HepG2 (cell line): ENCODE results near the gene DTNB. TPM values are rescaled to one million over a fixed set of nuclear protein-coding genes. Genes with fewer than 3 reads are reported as not detected.

Experiments
- ATAC-seq: fragments of 200-7000 bp; cut with Tn5 transposase; 3 replicates; pipeline ENCODE4 v1.9.1; 2020; ENCODE audit warnings: mild to moderate bottlenecking, moderate library complexity
- BruUV-seq: library from RNA; stranded (reverse); fragments of 400-500 nt; replicated peaks from 2 replicates; lab custom pipeline; 2021; lab: Mats Ljungman, UMichigan
- CTCF ChIA-PET: fragments of 300-600 bp; formaldehyde crosslinking; extraction: SDS; loops from one replicate; lab custom pipeline; 2021; ENCODE audit warnings: low total read pairs, inconsistent platforms, low intra/inter-chr PET ratio; lab: Yijun Ruan, JAX
- POLR2A ChIA-PET: fragments of 350-600 bp; sonication (Branson Sonifier 250); formaldehyde crosslinking; loops from one replicate; lab custom pipeline; 2020; ENCODE audit warnings: antibody characterized with exemption, inconsistent platforms; lab: Yijun Ruan, JAX
- DNase-seq: peaks from one replicate; pipeline ENCODE4 v3.0.0-alpha.2; 2015; ENCODE audit warnings: low spot score
- FAIRE-seq: peaks from 3 replicates; lab custom pipeline; 2011; peaks lifted over from hg19 to GRCh38; lab: Jason Lieb, UNC
- H2AFZ ChIP-seq: one replicate; pipeline ENCODE4 v1.6.1; 2011; ENCODE audit warnings: low read length, inconsistent platforms
- H3K27ac ChIP-seq: fragments of 300-600 bp; 3 replicates; pipeline ENCODE4 v1.8.0; 2011; ENCODE audit warnings: mixed run types, mild to moderate bottlenecking, mixed read lengths, low read length, inconsistent platforms; ENCODE audit not compliant: insufficient read depth; ENCODE audit errors: extremely low read length
- H3K27me3 ChIP-seq, 2 experiments: fragments of 200-600 bp in 1 of 2; 2 replicates in 1 of 2; 3 replicates in 1 of 2; pipeline versions ENCODE4 v1.6.0 to v1.8.0; 2011; ENCODE audit warnings: low read length in 2 of 2, mild to moderate bottlenecking in 2 of 2, moderate library complexity in 2 of 2, inconsistent platforms in 1 of 2; ENCODE audit not compliant: insufficient read depth in 2 of 2, control insufficient read depth in 1 of 2
- H3K36me3 ChIP-seq, 2 experiments: fragments of 200-600 bp in 1 of 2; replicated peaks in 1 of 2; 2 replicates in 1 of 2; 3 replicates in 1 of 2; pipeline versions ENCODE4 v1.5.1 to v1.8.0; 2011; ENCODE audit warnings: low read length in 2 of 2, inconsistent platforms in 1 of 2; ENCODE audit not compliant: insufficient read depth in 2 of 2, control insufficient read depth in 1 of 2
- H3K4me1 ChIP-seq: 2 replicates; pipeline ENCODE4 v1.5.1; 2012; ENCODE audit warnings: low read length, inconsistent platforms; ENCODE audit not compliant: insufficient read depth
- H3K4me2 ChIP-seq: 2 replicates; pipeline ENCODE4 v1.6.0; 2011; ENCODE audit warnings: low read depth, low read length, inconsistent platforms
- H3K4me3 ChIP-seq, 3 experiments: fragments of 200-600 bp in 1 of 3; sonication (generic), shearing (Covaris generic) in 1 of 3; replicated peaks in 1 of 3; 2 replicates each; pipeline ENCODE4 v1.5.1; 2011 to 2016; ENCODE audit warnings: low read length in 3 of 3, inconsistent platforms in 2 of 3, low read depth in 2 of 3, mild to moderate bottlenecking in 2 of 3, control low read depth in 1 of 3, mixed read lengths in 1 of 3; ENCODE audit not compliant: insufficient read depth in 1 of 3
- H3K79me2 ChIP-seq: one replicate; pipeline ENCODE4 v1.6.1; 2011; ENCODE audit warnings: low read length, inconsistent platforms; ENCODE audit not compliant: insufficient read depth
- H3K9ac ChIP-seq: 2 replicates; pipeline ENCODE4 v1.6.0; 2011; ENCODE audit warnings: mild to moderate bottlenecking, low read depth, low read length, inconsistent platforms; ENCODE audit not compliant: insufficient read depth
- H3K9me3 ChIP-seq: 2 replicates; pipeline ENCODE4 v1.5.1; 2012; ENCODE audit warnings: mild to moderate bottlenecking, low read length
- H4K20me1 ChIP-seq: 2 replicates; pipeline ENCODE4 v1.6.0; 2011; ENCODE audit warnings: inconsistent platforms, mild to moderate bottlenecking, low read length, moderate library complexity; ENCODE audit not compliant: insufficient read depth
- HNRNPLL ChIP-seq: fragments of 200-400 bp; formaldehyde crosslinking; IDR thresholded peaks from 2 replicates; pipeline ENCODE4 v1.6.1; 2017; ENCODE audit warnings: mild to moderate bottlenecking, low read depth, low read length; ENCODE audit not compliant: poor library complexity, severe bottlenecking
- KDM3A ChIP-seq: IDR thresholded peaks from 2 replicates; pipeline ENCODE4 v1.6.1; 2018; ENCODE audit warnings: low read depth, missing compliant biosample characterization
- NFYC ChIP-seq: IDR thresholded peaks from 2 replicates; pipeline ENCODE4 v1.6.1; 2016; ENCODE audit warnings: missing genetic modification reagents, missing compliant biosample characterization
- PAWR ChIP-seq: sonication (generic); formaldehyde crosslinking; IDR thresholded peaks from 2 replicates; pipeline ENCODE4 v1.4.0; 2020; ENCODE audit warnings: missing genetic modification reagents, mild to moderate bottlenecking, borderline replicate concordance
- SIX1 ChIP-seq: sonication (generic); formaldehyde crosslinking; IDR thresholded peaks from 2 replicates; pipeline ENCODE4 v1.4.0; 2020; ENCODE audit warnings: missing genetic modification reagents, borderline replicate concordance
- TRIM24 ChIP-seq: sonication (generic); formaldehyde crosslinking; IDR thresholded peaks from 2 replicates; pipeline ENCODE4 v1.8.0; 2022; ENCODE audit warnings: mild to moderate bottlenecking, missing genetic modification reagents
- WGBS: methylation state at CpG from one replicate; pipeline ENCODE4 v1.1.6; 2017; ENCODE audit warnings: low lambda C conversion rate; 5-methylcytosine and 5-hydroxymethylcytosine counted together
- in situ Hi-C: cut with HindIII; loops from 2 replicates; pipeline ENCODE4 v1.10.0; 2017; ENCODE audit warnings: low pct_unique_long_range_greater_than_20kb; ENCODE audit not compliant: extremely low pct_ligation_motif_present
- intact Hi-C: fragments of 100-400 bp; cut with micrococcal nuclease; formaldehyde crosslinking; loops from one replicate; pipeline ENCODE4 v1.10.0; 2022; ENCODE audit not compliant: unreplicated experiment
- polyA plus RNA-seq, 8 experiments: library from polyadenylated mRNA; depleted of rRNA in 3 of 8; stranded (reverse) in 7 of 8; unstranded in 1 of 8; fragments of >200 nt; fragmentation: Illumina TruSeq in 4 of 8; extraction: Trizol in 4 of 8; gene quantifications; 2 replicates each; pipeline versions ENCODE4 v1.2.1 to v1.2.3, GENCODE V29; 2011 to 2016; ENCODE audit warnings: low read depth in 4 of 8, missing spikeins in 1 of 8, mixed read lengths in 1 of 8; ENCODE audit not compliant: insufficient read depth in 1 of 8
- total RNA-seq, 5 experiments: library from RNA; depleted of rRNA; stranded (reverse); fragments of >200 nt; fragmentation: Illumina TruSeq; extraction: Trizol; gene quantifications; 2 replicates each; pipeline ENCODE4 v1.2.3, GENCODE V29; 2016; ENCODE audit warnings: low read depth in 1 of 5
- TF ChIP-seq, protein P1 (sequence below): IDR thresholded peaks from 2 replicates; pipeline ENCODE4 v1.4.0; 2020; ENCODE audit warnings: mild to moderate bottlenecking, missing genetic modification reagents

The DTNB gene
- total and polyA plus RNA-seq, 2 of the 13 experiments (the other 11 are each of a cell fraction or from before 2014, with no cell fraction given) = 14.4 to 23.9 TPM

DNA sequence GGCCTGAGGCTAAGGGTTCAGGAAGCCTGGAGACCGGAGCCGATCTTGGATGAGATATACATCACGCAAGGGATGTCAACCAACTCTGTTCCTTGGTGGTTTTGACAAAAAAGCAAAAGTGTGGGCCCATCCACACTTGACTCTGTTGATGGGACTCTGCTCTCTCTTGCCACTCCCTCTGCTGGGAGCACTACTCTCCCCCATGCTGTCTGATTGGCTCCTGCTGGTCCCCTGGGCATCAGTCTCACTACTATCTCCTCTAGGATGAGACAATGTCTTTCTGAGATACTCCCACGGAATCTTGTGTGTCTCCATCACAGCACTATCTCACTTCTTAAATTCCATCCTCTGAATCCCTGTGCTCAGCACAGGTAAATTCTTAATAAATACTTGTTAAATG lies 274.8 kb downstream of the DTNB start (continued):
- TF ChIP-seq, protein P1, sequence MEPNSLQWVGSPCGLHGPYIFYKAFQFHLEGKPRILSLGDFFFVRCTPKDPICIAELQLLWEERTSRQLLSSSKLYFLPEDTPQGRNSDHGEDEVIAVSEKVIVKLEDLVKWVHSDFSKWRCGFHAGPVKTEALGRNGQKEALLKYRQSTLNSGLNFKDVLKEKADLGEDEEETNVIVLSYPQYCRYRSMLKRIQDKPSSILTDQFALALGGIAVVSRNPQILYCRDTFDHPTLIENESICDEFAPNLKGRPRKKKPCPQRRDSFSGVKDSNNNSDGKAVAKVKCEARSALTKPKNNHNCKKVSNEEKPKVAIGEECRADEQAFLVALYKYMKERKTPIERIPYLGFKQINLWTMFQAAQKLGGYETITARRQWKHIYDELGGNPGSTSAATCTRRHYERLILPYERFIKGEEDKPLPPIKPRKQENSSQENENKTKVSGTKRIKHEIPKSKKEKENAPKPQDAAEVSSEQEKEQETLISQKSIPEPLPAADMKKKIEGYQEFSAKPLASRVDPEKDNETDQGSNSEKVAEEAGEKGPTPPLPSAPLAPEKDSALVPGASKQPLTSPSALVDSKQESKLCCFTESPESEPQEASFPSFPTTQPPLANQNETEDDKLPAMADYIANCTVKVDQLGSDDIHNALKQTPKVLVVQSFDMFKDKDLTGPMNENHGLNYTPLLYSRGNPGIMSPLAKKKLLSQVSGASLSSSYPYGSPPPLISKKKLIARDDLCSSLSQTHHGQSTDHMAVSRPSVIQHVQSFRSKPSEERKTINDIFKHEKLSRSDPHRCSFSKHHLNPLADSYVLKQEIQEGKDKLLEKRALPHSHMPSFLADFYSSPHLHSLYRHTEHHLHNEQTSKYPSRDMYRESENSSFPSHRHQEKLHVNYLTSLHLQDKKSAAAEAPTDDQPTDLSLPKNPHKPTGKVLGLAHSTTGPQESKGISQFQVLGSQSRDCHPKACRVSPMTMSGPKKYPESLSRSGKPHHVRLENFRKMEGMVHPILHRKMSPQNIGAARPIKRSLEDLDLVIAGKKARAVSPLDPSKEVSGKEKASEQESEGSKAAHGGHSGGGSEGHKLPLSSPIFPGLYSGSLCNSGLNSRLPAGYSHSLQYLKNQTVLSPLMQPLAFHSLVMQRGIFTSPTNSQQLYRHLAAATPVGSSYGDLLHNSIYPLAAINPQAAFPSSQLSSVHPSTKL (CRISPR knock-in tag) = no peak
- no peak for TF ChIP-seq PAWR (CRISPR knock-in tag)
- no peak for TF ChIP-seq HNRNPLL
- TF ChIP-seq TRIM24 (CRISPR knock-in tag) = no peak

DNA sequence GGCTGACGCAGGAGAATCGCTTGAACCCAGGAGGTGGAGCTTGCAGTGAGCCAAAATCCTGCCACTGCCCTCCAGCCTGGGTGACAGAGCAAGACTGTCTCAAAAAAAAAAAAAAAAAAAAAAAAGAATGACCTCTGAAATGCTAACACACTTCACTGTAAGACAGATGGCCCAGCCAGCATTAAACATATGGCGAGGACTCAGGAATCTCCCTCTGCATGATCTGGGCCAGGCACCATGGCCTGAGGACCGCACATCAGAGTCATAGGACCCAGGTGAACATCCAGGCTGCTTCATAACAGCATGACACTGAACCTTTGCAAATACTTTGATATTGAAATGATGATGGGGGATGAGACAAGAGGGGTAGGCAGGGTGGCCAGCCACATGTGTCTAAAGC lies 275.6 kb downstream of the DTNB start:
- Histone ChIP-seq H2AFZ (no peak overlapping the region), H3K27me3 (no peaks in the 10 kb centered on the region), H3K4me3 (no peak overlapping the region), H3K4me2 (no peak overlapping the region), H3K4me1 (no peaks in the 10 kb centered on the region), H4K20me1 (no peaks in the 10 kb centered on the region), H3K79me2 (no peaks in the 10 kb centered on the region), H3K27ac (no peak overlapping the region), H3K9me3 (no peaks in the 10 kb centered on the region), H3K36me3 (no peaks in the 10 kb centered on the region), H3K9ac (no peak overlapping the region)
- DNase-seq (no peak), ATAC-seq (no peak), FAIRE-seq (no peak)
- ChIA-PET CTCF (no interaction called here), POLR2A (no interaction called here)
- intact Hi-C loops (no loop called here), in situ Hi-C loops (no loop called here)
- no TSS peak for BruUV-seq
- 94% methylated on average over 4 of the region's 4 CpGs for WGBS
- TF ChIP-seq NFYC (no peak), KDM3A (CRISPR knock-in tag) (no peak), SIX1 (no peak)
- TF ChIP-seq, all 625 proteins: peak for 0
